B cell (primary cell): ENCODE measurements around the gene ACAN. TPM values are rescaled to one million over a fixed set of nuclear protein-coding genes. Genes with fewer than 3 reads are reported as not detected.
A peak's percentile ranks its signal among the peaks of the same experiment; 100 is the strongest.

Experiments
- ATAC-seq: fragments of 200-7000 bp; cut with Tn5 transposase; one replicate; pipeline ENCODE4 v1.10.0; 2021; ENCODE audit warnings: low read depth, mild to moderate bottlenecking, moderate number of reproducible peaks, moderate library complexity
- CTCF ChIA-PET: fragments of 350-600 bp; sonication (Branson Sonifier 250); formaldehyde crosslinking; loops from one replicate; lab custom pipeline; 2021; ENCODE audit warnings: antibody characterized with exemption, inconsistent platforms; lab: Charles Lee
- POLR2A ChIA-PET: fragments of 350-600 bp; sonication (Branson Sonifier 250); formaldehyde crosslinking; loops from one replicate; lab custom pipeline; 2021; ENCODE audit warnings: antibody characterized with exemption; lab: Charles Lee
- DNase-seq: peaks from one replicate; pipeline ENCODE4 v3.0.0; 2013
- H2AFZ ChIP-seq: 2 replicates; pipeline ENCODE4 v1.6.1; 2012; ENCODE audit warnings: mild to moderate bottlenecking, low read depth, low read length; ENCODE audit not compliant: insufficient read depth, poor library complexity, severe bottlenecking
- H3K27ac ChIP-seq, 2 donors: 1 replicate in 1 of 2; 2 replicates in 1 of 2; pipeline ENCODE4 v1.5.1; 2012 to 2013; ENCODE audit warnings: low read length in 2 of 2, mild to moderate bottlenecking in 2 of 2, moderate library complexity in 1 of 2
- H3K27me3 ChIP-seq, 4 experiments: fragments of 200-600 bp in 1 of 4; sonication (generic) in 1 of 4; replicated peaks in 1 of 4; 1 replicate in 2 of 4; 2 replicates in 2 of 4; pipeline versions ENCODE4 v1.6.1 to v1.7.0; 2013 to 2016; ENCODE audit warnings: low read length in 3 of 4, mild to moderate bottlenecking in 2 of 4, mixed read lengths in 1 of 4, moderate library complexity in 1 of 4; ENCODE audit not compliant: insufficient read depth in 4 of 4, control insufficient read depth in 3 of 4; ENCODE audit errors: control extremely low read depth in 1 of 4
- H3K36me3 ChIP-seq, 2 experiments: replicated peaks in 1 of 2; 1 replicate in 1 of 2; 2 replicates in 1 of 2; pipeline versions ENCODE4 v1.6.1 to v1.7.1; 2013; ENCODE audit warnings: low read length in 1 of 2; ENCODE audit not compliant: insufficient read depth in 2 of 2, control insufficient read depth in 1 of 2; ENCODE audit errors: control extremely low read depth in 1 of 2, extremely low read depth in 1 of 2
- H3K4me1 ChIP-seq, 2 donors: fragments of 200-600 bp in 1 of 2; sonication (generic) in 1 of 2; 1 replicate in 1 of 2; 2 replicates in 1 of 2; pipeline versions ENCODE4 v1.5.1 to v1.6.1; 2013 to 2017; ENCODE audit warnings: low read length in 2 of 2; ENCODE audit not compliant: control insufficient read depth in 2 of 2, insufficient read depth in 2 of 2
- H3K4me2 ChIP-seq: replicated peaks from 2 replicates; pipeline ENCODE3; 2012; ENCODE audit warnings: mild to moderate bottlenecking, low read depth, low read length; ENCODE audit not compliant: poor library complexity, severe bottlenecking
- H3K4me3 ChIP-seq, 5 experiments: fragments of 200-600 bp in 1 of 5; sonication (generic) in 1 of 5; 1 replicate in 3 of 5; 2 replicates in 2 of 5; pipeline versions ENCODE4 v1.5.1 to v1.7.0; 2011 to 2016; ENCODE audit warnings: low read length in 4 of 5, mild to moderate bottlenecking in 4 of 5, low read depth in 2 of 5, control low read depth in 1 of 5, moderate library complexity in 1 of 5; ENCODE audit not compliant: insufficient read depth in 1 of 5; ENCODE audit errors: control extremely low read depth in 1 of 5, extremely low read depth in 1 of 5
- H3K79me2 ChIP-seq: fragments of 200-600 bp; sonication (generic); one replicate; pipeline ENCODE4 v1.6.0; 2016; ENCODE audit warnings: low read length; ENCODE audit not compliant: control insufficient read depth, insufficient read depth
- H3K9ac ChIP-seq: fragments of 200-600 bp; sonication (generic); 2 replicates; pipeline ENCODE4 v1.6.1; 2017; ENCODE audit warnings: mild to moderate bottlenecking, low read length, moderate library complexity
- H3K9me3 ChIP-seq, 3 donors: one replicate each; pipeline versions ENCODE4 v1.6.1 to v1.7.1; 2013; ENCODE audit warnings: low read length in 2 of 3; ENCODE audit not compliant: control insufficient read depth in 2 of 3, insufficient read depth in 1 of 3; ENCODE audit errors: control extremely low read depth in 1 of 3
- H4K20me1 ChIP-seq: 2 replicates; pipeline ENCODE4 v1.6.0; 2012; ENCODE audit warnings: mild to moderate bottlenecking, low read length; ENCODE audit not compliant: insufficient read depth, control insufficient read depth, poor library complexity, severe bottlenecking
- H3K27ac Mint-ChIP-seq: one replicate; pipeline ENCODE4 v1.8.0; 2021; ENCODE audit warnings: mixed read lengths
- H3K27me3 Mint-ChIP-seq: one replicate; pipeline ENCODE4 v1.8.0; 2021; ENCODE audit warnings: mixed read lengths
- H3K4me1 Mint-ChIP-seq: one replicate; pipeline ENCODE4 v1.8.0; 2021; ENCODE audit warnings: mixed read lengths
- H3K4me3 Mint-ChIP-seq: one replicate; pipeline ENCODE4 v1.8.0; 2021; ENCODE audit warnings: mixed read lengths
- H3K9me3 Mint-ChIP-seq: one replicate; pipeline ENCODE4 v1.8.0; 2022; ENCODE audit warnings: mixed read lengths; ENCODE audit not compliant: insufficient read depth
- CTCF ChIP-seq: fragments of 200-600 bp; IDR thresholded peaks from one replicate; pipeline ENCODE4 v1.8.0; 2022; ENCODE audit warnings: antibody characterized with exemption, mild to moderate bottlenecking
- EZH2 ChIP-seq: IDR thresholded peaks from 2 replicates; pipeline ENCODE4 v1.6.1; 2012; ENCODE audit warnings: borderline replicate concordance, low read depth, mild to moderate bottlenecking, moderate library complexity, low read length; ENCODE audit not compliant: insufficient read depth, poor library complexity, severe bottlenecking
- WGBS: methylation state at CpG from one replicate; pipeline ENCODE4 v1.1.5; 2013; ENCODE audit warnings: missing lambda C conversion rate; ENCODE audit not compliant: insufficient coverage; 5-methylcytosine and 5-hydroxymethylcytosine counted together
- intact Hi-C: fragments of 100-400 bp; cut with micrococcal nuclease; formaldehyde crosslinking; loops from one replicate; pipeline ENCODE4 v1.10.0; 2022
- polyA plus RNA-seq: library from polyadenylated mRNA; depleted of rRNA; stranded (reverse); fragments of >200 nt; gene quantifications from 2 replicates; pipeline ENCODE4 v1.2.3, GENCODE V29; 2012
- total RNA-seq, 2 donors: library from RNA; stranded (reverse); fragments of 120-200 nt in 1 of 2; gene quantifications; 1 replicate in 1 of 2; 2 replicates in 1 of 2; pipeline versions ENCODE4 v1.2.3 to v1.2.4, GENCODE V29; 2013 to 2022

The ACAN gene
- total and polyA plus RNA-seq, 2 donors (not counting 1 experiment from before 2014, with no cell fraction given): 0.01 TPM; not detected in 1

- Mint-ChIP-seq H3K4me3 (no peak overlapping the region), H3K27ac (no peak overlapping the region), H3K9me3 (no peaks in the 10 kb centered on the region), H3K27me3 (no peaks in the 10 kb centered on the region), H3K4me1 (peaks cover 22% of the 10 kb centered on the region)
- Histone ChIP-seq H3K4me2 (no peak overlapping the region), H3K27ac (no peak overlapping the region), H3K36me3 (no peaks in the 10 kb centered on the region), H3K9ac (no peak overlapping the region), H3K79me2 (no peaks in the 10 kb centered on the region), H3K4me3 (no peak overlapping the region), H4K20me1 (no peaks in the 10 kb centered on the region), H2AFZ (no peak overlapping the region), H3K9me3 (no peaks in the 10 kb centered on the region), H3K4me1 (peaks cover 4 to 15% of the 10 kb centered on the region in 2 donors), H3K27me3 (no peaks in the 10 kb centered on the region)
- CTCF ChIA-PET: interaction anchor here (1.1 kb wide), 1 partner anchor 14 kb away, joined by 6 read pairs; the partner anchor contains the start of gene HAPLN3
- no peak for DNase-seq
- no peak for TF ChIP-seq CTCF
- TF ChIP-seq EZH2: no peak
- POLR2A ChIA-PET: no interaction called here
- ATAC-seq: no peak
- 93% methylated on average over 12 of the region's 12 CpGs for WGBS
- intact Hi-C loops: no loop called here
Observed at GRCh38 chr15:88909956-88910831, 107.0 kb downstream of the ACAN start.

GRCh38 chr15:88911766-88912118 is 108.5 kb downstream of the ACAN start:
- ChIA-PET POLR2A (no interaction called here), CTCF (interaction anchor here (1.4 to 1.5 kb wide), 2 partner anchors 9 to 287 kb away, joined by 4 read pairs; no protein-coding TSS in a partner anchor)
- Mint-ChIP-seq H3K27me3 (peaks cover 4% of the 10 kb centered on the region), H3K9me3 (no peaks in the 10 kb centered on the region), H3K4me3 (peak overlapping the region; percentile 96), H3K4me1 (peaks cover 21% of the 10 kb centered on the region), H3K27ac (no peak overlapping the region)
- WGBS: 100% methylated on average over 1 of the region's 5 CpGs
- Histone ChIP-seq H2AFZ (no peak overlapping the region), H3K36me3 (no peaks in the 10 kb centered on the region), H3K4me3 (no peak overlapping the region), H4K20me1 (no peaks in the 10 kb centered on the region), H3K9me3 (no peaks in the 10 kb centered on the region), H3K4me2 (no peak overlapping the region), H3K79me2 (no peaks in the 10 kb centered on the region), H3K9ac (no peak overlapping the region), H3K27ac (no peak overlapping the region), H3K27me3 (no peaks in the 10 kb centered on the region), H3K4me1 (peaks cover 4 to 15% of the 10 kb centered on the region in 2 donors)
- DNase-seq (no peak), ATAC-seq (no peak)
- no peak for TF ChIP-seq CTCF
- intact Hi-C loops: no loop called here
